GM12872 (cell line): ENCODE data around the gene MAGI3.

Source experiments
- TF ChIP-seq, protein P1 (sequence below): IDR thresholded peaks from 3 replicates; pipeline ENCODE4 v1.5.1; 2011; ENCODE audit warnings: low read depth, mild to moderate bottlenecking, low read length, moderate library complexity; ENCODE audit not compliant: insufficient read depth

The MAGI3 gene

DNA sequence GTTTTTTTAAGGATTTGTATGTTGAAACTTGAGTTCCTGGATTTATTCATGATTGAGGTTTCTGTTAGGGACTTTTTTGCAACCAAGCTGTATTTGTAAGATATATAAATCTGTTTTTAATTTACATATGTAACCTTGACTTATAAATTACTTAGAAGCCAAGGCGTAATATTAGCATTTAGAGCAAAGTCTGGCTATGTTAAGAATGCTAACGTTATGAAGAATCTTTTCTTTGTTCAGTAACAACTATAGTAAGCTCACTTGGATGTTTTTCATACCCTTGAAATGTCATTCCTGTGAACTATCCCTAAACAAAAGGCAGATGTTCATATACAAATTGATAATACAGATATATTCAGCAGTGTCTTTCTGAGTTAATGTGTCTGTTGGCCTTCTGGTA, 155.3 kb downstream of the MAGI3 start:
- TF ChIP-seq, protein P1, sequence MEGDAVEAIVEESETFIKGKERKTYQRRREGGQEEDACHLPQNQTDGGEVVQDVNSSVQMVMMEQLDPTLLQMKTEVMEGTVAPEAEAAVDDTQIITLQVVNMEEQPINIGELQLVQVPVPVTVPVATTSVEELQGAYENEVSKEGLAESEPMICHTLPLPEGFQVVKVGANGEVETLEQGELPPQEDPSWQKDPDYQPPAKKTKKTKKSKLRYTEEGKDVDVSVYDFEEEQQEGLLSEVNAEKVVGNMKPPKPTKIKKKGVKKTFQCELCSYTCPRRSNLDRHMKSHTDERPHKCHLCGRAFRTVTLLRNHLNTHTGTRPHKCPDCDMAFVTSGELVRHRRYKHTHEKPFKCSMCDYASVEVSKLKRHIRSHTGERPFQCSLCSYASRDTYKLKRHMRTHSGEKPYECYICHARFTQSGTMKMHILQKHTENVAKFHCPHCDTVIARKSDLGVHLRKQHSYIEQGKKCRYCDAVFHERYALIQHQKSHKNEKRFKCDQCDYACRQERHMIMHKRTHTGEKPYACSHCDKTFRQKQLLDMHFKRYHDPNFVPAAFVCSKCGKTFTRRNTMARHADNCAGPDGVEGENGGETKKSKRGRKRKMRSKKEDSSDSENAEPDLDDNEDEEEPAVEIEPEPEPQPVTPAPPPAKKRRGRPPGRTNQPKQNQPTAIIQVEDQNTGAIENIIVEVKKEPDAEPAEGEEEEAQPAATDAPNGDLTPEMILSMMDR = no peak

- TF ChIP-seq, protein P1 = no peak
These were observed 161.4 kb downstream of the MAGI3 start for GRCh38 chr1:113551728-113552127.

DNA sequence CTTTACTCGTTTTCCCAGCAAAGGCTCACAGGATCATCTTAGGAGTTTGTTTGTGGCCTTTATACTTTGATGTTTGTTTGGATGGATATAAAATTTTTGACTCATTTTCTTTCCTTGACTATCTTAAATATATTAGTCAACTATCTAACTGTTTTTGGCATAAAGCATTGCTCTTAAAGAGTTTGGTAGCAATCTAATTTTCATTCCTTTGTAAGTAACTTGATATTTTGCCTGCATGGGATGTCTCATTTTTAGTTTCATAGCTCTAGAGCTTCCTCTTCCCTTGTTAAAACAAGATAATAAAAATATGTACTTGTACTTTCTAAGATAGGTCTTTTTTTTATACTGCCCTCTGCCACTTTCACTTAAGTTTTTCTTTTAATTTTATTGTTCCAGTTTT, 161.9 kb downstream of the MAGI3 start:
- TF ChIP-seq, protein P1 = no peak

- TF ChIP-seq, protein P1 = no peak
These were observed 166.9 kb downstream of the MAGI3 start for GRCh38 chr1:113557187-113557586.

- TF ChIP-seq, protein P1 = no peak
These were observed 175.3 kb downstream of the MAGI3 start for GRCh38 chr1:113565621-113566020.

DNA sequence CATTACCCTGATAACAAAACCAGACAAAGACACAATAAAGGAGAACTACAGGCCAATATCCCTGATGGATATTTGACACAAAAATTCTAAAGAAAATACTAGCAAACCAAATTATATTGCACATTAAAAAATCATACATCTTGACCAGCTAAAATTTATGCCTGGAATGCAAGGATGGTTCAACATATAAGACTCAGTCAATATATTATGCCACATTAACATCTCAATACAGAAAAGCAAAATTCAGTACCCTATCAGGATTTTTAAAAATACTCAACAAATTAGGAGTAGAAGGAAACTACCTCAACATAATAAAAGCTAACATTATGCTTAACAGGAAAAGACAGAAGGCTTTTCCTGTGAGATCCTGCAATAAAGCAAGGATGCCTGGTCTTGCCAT, 177.1 kb downstream of the MAGI3 start:
- TF ChIP-seq, protein P1 = no peak

DNA sequence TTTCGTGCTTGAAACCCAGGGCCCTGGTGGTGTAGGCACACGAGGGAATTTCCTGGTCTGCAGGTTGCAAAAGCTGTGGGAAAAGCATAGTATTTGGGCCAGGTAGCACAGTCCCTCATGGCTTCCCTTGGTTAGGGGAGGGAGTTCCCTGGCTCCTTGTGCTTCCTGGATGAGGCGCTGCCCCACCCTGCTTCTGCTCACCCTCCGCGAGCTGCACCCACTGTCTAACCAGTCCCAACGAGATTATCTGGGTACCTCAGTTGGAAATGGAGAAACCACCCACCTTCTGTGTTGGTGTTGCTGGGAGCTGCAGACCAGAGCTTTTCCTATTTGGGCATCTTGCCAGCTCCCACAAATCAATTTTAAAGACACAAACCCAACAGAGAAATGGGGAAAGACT, 186.0 kb downstream of the MAGI3 start:
- TF ChIP-seq, protein P1 = no peak

- TF ChIP-seq, protein P1 = no peak
These were observed 189.1 kb downstream of the MAGI3 start for GRCh38 chr1:113579256-113580018.
